H1 (cell line): Measurements from ENCODE around the gene TMCC1. TPM values are rescaled to one million over a fixed set of nuclear protein-coding genes. Genes with fewer than 3 reads are reported as not detected.

Source experiments
- CTCF ChIA-PET: fragments of 300-600 bp; sonication (Branson Sonifier 250); formaldehyde crosslinking; loops from one replicate; lab custom pipeline; 2021; ENCODE audit not compliant: partially characterized antibody; lab: Charles Lee
- POLR2A ChIA-PET: fragments of 300-600 bp; sonication (Branson Sonifier 250); formaldehyde crosslinking; loops from one replicate; lab custom pipeline; 2021; ENCODE audit warnings: inconsistent platforms; ENCODE audit not compliant: partially characterized antibody; lab: Charles Lee
- DNase-seq, 2 experiments: peaks; one replicate each; pipeline versions ENCODE4 v3.0.0 to v3.0.0-alpha.2; 2010 to 2022; ENCODE audit warnings: low spot score in 2 of 2, low read depth in 1 of 2, mixed read lengths in 1 of 2
- FAIRE-seq: peaks from 2 replicates; lab custom pipeline; 2011; peaks lifted over from hg19 to GRCh38; lab: Jason Lieb, UNC
- H2AFZ ChIP-seq: 2 replicates; pipeline ENCODE4 v1.8.1; 2012; ENCODE audit warnings: low read length, inconsistent platforms
- H2AK5ac ChIP-seq: 2 replicates; pipeline ENCODE4 v1.6.1; 2013; ENCODE audit warnings: low read depth, low read length
- H2BK120ac ChIP-seq: replicated peaks from 2 replicates; pipeline ENCODE3; 2013; ENCODE audit warnings: low read depth, low read length, inconsistent platforms
- H2BK12ac ChIP-seq: 2 replicates; pipeline ENCODE4 v1.6.1; 2013; ENCODE audit warnings: low read depth, low read length
- H2BK15ac ChIP-seq: 2 replicates; pipeline ENCODE4 v1.6.1; 2013; ENCODE audit warnings: low read length
- H2BK20ac ChIP-seq: 2 replicates; pipeline ENCODE4 v1.6.1; 2013; ENCODE audit warnings: low read length
- H2BK5ac ChIP-seq: 2 replicates; pipeline ENCODE4 v1.6.1; 2013; ENCODE audit warnings: low read depth, low read length
- H3K14ac ChIP-seq: 2 replicates; pipeline ENCODE4 v1.6.1; 2013; ENCODE audit warnings: inconsistent platforms; ENCODE audit not compliant: insufficient read length
- H3K18ac ChIP-seq: 2 replicates; pipeline ENCODE4 v1.6.1; 2013; ENCODE audit warnings: low read length; ENCODE audit errors: extremely low read depth
- H3K23ac ChIP-seq: 2 replicates; pipeline ENCODE4 v1.6.1; 2013; ENCODE audit warnings: inconsistent platforms; ENCODE audit not compliant: insufficient read length
- H3K23me2 ChIP-seq: 2 replicates; pipeline ENCODE4 v1.6.1; 2013; ENCODE audit warnings: low read depth, low read length
- H3K27ac ChIP-seq: 2 replicates; pipeline ENCODE4 v1.6.1; 2011; ENCODE audit warnings: low read depth, low read length, inconsistent platforms
- H3K27me3 ChIP-seq, 4 experiments: replicated peaks in 1 of 4; 1 replicate in 1 of 4; 2 replicates in 3 of 4; pipeline versions ENCODE4 v1.6.1 to v1.8.1; 2011 to 2013; ENCODE audit warnings: low read length in 3 of 4, mild to moderate bottlenecking in 3 of 4, inconsistent platforms in 2 of 4, mixed read lengths in 2 of 4, moderate library complexity in 1 of 4; ENCODE audit not compliant: control insufficient read depth in 3 of 4, insufficient read depth in 3 of 4; ENCODE audit errors: extremely low read depth in 1 of 4
- H3K36me3 ChIP-seq, 4 experiments: 2 replicates each; pipeline versions ENCODE4 v1.6.1 to v1.8.1; 2011 to 2013; ENCODE audit warnings: mild to moderate bottlenecking in 4 of 4, low read length in 3 of 4, moderate library complexity in 2 of 4, control low read depth in 1 of 4, inconsistent platforms in 1 of 4; ENCODE audit not compliant: insufficient read depth in 4 of 4, control insufficient read depth in 2 of 4
- H3K4ac ChIP-seq: replicated peaks from 2 replicates; pipeline ENCODE3; 2013; ENCODE audit warnings: low read length, low read depth, mixed read lengths, inconsistent platforms; ENCODE audit not compliant: insufficient read length
- H3K4me1 ChIP-seq, 4 experiments: replicated peaks in 1 of 4; 1 replicate in 1 of 4; 2 replicates in 3 of 4; pipeline versions ENCODE4 v1.6.1 to v1.8.1; 2011 to 2013; ENCODE audit warnings: low read length in 3 of 4, inconsistent platforms in 2 of 4, mixed read lengths in 1 of 4; ENCODE audit not compliant: insufficient read depth in 4 of 4, control insufficient read depth in 3 of 4
- H3K4me2 ChIP-seq, 2 experiments: 2 replicates each; pipeline versions ENCODE4 v1.6.1 to v1.8.1; 2011 to 2013; ENCODE audit warnings: low read depth in 2 of 2, low read length in 2 of 2, control low read depth in 1 of 2, inconsistent platforms in 1 of 2, mild to moderate bottlenecking in 1 of 2; ENCODE audit not compliant: insufficient read depth in 1 of 2
- H3K4me3 ChIP-seq, 4 experiments: fragments of 200-600, 300-600 bp in 1 of 4; sonication (generic), shearing (Covaris generic), sonication (Bioruptor Twin) in 1 of 4; 2 replicates each; pipeline versions ENCODE4 v1.5.1 to v1.8.1; 2011 to 2016; ENCODE audit warnings: low read length in 4 of 4, low read depth in 3 of 4, control low read depth in 2 of 4, inconsistent platforms in 2 of 4, mild to moderate bottlenecking in 2 of 4, mixed read lengths in 1 of 4, moderate library complexity in 1 of 4; ENCODE audit not compliant: insufficient read depth in 2 of 4; ENCODE audit errors: extremely low read depth in 1 of 4
- H3K56ac ChIP-seq: replicated peaks from 2 replicates; pipeline ENCODE3; 2013; ENCODE audit warnings: low read depth, mild to moderate bottlenecking, mixed read lengths, low read length, inconsistent platforms; ENCODE audit not compliant: insufficient read length
- H3K79me1 ChIP-seq: 2 replicates; pipeline ENCODE4 v1.6.1; 2013; ENCODE audit warnings: low read depth, low read length, control low read depth
- H3K79me2 ChIP-seq, 2 experiments: 2 replicates each; pipeline versions ENCODE4 v1.6.1 to v1.8.1; 2012 to 2013; ENCODE audit warnings: low read length in 2 of 2, mild to moderate bottlenecking in 2 of 2, inconsistent platforms in 1 of 2; ENCODE audit not compliant: insufficient read depth in 2 of 2, control insufficient read depth in 1 of 2
- H3K9ac ChIP-seq, 4 experiments: replicated peaks in 1 of 4; 1 replicate in 1 of 4; 2 replicates in 3 of 4; pipeline versions ENCODE4 v1.6.1 to v1.8.1; 2011 to 2013; ENCODE audit warnings: low read depth in 3 of 4, low read length in 3 of 4, control low read depth in 2 of 4, mild to moderate bottlenecking in 2 of 4, moderate library complexity in 2 of 4, inconsistent platforms in 1 of 4; ENCODE audit errors: extremely low read depth in 1 of 4
- H3K9me3 ChIP-seq, 2 experiments: 2 replicates each; pipeline versions ENCODE4 v1.6.1 to v1.8.1; 2012 to 2013; ENCODE audit warnings: mild to moderate bottlenecking in 2 of 2, moderate library complexity in 2 of 2, control low read depth in 1 of 2, inconsistent platforms in 1 of 2, low read depth in 1 of 2, low read length in 1 of 2, mixed read lengths in 1 of 2; ENCODE audit not compliant: insufficient read depth in 2 of 2
- H4K20me1 ChIP-seq, 2 experiments: replicated peaks in 1 of 2; 2 replicates each; pipeline versions ENCODE3 to v1.8.1; 2011 to 2013; ENCODE audit warnings: inconsistent platforms in 2 of 2, low read length in 2 of 2, mild to moderate bottlenecking in 1 of 2; ENCODE audit not compliant: insufficient read depth in 2 of 2, control insufficient read depth in 1 of 2
- H4K5ac ChIP-seq: 2 replicates; pipeline ENCODE4 v1.6.1; 2013; ENCODE audit warnings: low read length, low read depth, mixed read lengths, inconsistent platforms; ENCODE audit not compliant: insufficient read length
- H4K8ac ChIP-seq: 2 replicates; pipeline ENCODE4 v1.8.0; 2013; ENCODE audit warnings: mild to moderate bottlenecking, moderate library complexity, low read length, inconsistent platforms; ENCODE audit not compliant: insufficient read depth; ENCODE audit errors: extremely low read depth
- H4K91ac ChIP-seq: replicated peaks from 2 replicates; pipeline ENCODE3; 2013; ENCODE audit warnings: low read length, mixed read lengths, inconsistent platforms; ENCODE audit not compliant: insufficient read length
- CBX5 ChIP-seq: fragments of 300-800, 300-1000 bp; sonication (generic); IDR thresholded peaks from 2 replicates; pipeline ENCODE4 v1.7.1; 2016; ENCODE audit warnings: antibody characterized with exemption, low read length, low read depth
- CREB1 ChIP-seq: IDR thresholded peaks from 2 replicates; pipeline ENCODE4 v1.6.1; 2012; ENCODE audit warnings: inconsistent platforms
- EZH2 ChIP-seq: fragments of 200-600 bp; sonication (generic); IDR thresholded peaks from 2 replicates; pipeline ENCODE4 v1.7.1; 2012; ENCODE audit warnings: low read depth, mild to moderate bottlenecking, moderate library complexity, low read length, inconsistent platforms; ENCODE audit not compliant: severe bottlenecking
- HDAC6 ChIP-seq: IDR thresholded peaks from one replicate; pipeline ENCODE4 v1.7.1; 2012; ENCODE audit warnings: low read depth, mild to moderate bottlenecking, inconsistent platforms, low read length, moderate library complexity
- NANOG ChIP-seq: IDR thresholded peaks from 2 replicates; pipeline ENCODE4 v1.6.1; 2011; ENCODE audit warnings: low read length, low read depth, mild to moderate bottlenecking, inconsistent platforms; ENCODE audit not compliant: insufficient read depth, poor library complexity, severe bottlenecking
- NRF1 ChIP-seq: IDR thresholded peaks from 2 replicates; pipeline ENCODE4 v1.6.1; 2011; ENCODE audit warnings: mild to moderate bottlenecking, low read depth, low read length, improper control_type of control experiment
- RAD21 ChIP-seq, 2 experiments: IDR thresholded peaks in 1 of 2; conservative IDR thresholded peaks in 1 of 2; 2 replicates each; pipeline ENCODE4 v1.6.1; 2011; ENCODE audit warnings: low read depth in 2 of 2, low read length in 2 of 2, improper control_type of control experiment in 1 of 2, inconsistent platforms in 1 of 2, mild to moderate bottlenecking in 1 of 2, moderate library complexity in 1 of 2
- RXRA ChIP-seq: IDR thresholded peaks from 2 replicates; pipeline ENCODE4 v1.6.1; 2011; ENCODE audit warnings: low read depth, mild to moderate bottlenecking, low read length, moderate library complexity; ENCODE audit not compliant: insufficient read depth
- SAP30 ChIP-seq: fragments of 300-600 bp; sonication (generic); IDR thresholded peaks from 2 replicates; pipeline ENCODE4 v1.7.1; 2012; ENCODE audit warnings: low read length, moderate library complexity, mild to moderate bottlenecking, inconsistent platforms; ENCODE audit not compliant: insufficient read depth, insufficient replicate concordance
- SIX5 ChIP-seq: IDR thresholded peaks from 2 replicates; pipeline ENCODE4 v1.6.1; 2011; ENCODE audit warnings: mild to moderate bottlenecking, low read depth, low read length
- SP1 ChIP-seq: IDR thresholded peaks from 2 replicates; pipeline ENCODE4 v1.6.1; 2011; ENCODE audit warnings: low read depth, low read length
- WGBS, 2 experiments: shearing (Covaris generic) in 1 of 2; methylation state at CpG; one replicate each; pipeline versions ENCODE4 v1.1.6 to v1.1.7; 2013 to 2015; ENCODE audit warnings: low lambda C conversion rate in 2 of 2, mixed read lengths in 2 of 2, inconsistent platforms in 1 of 2, low coverage in 1 of 2, missing lambda C conversion rate in 1 of 2; ENCODE audit not compliant: insufficient replicate concordance in 2 of 2, insufficient coverage in 1 of 2, insufficient read length in 1 of 2; ENCODE audit errors: extremely low coverage in 1 of 2, missing lambda C conversion rate in 1 of 2; 5-methylcytosine and 5-hydroxymethylcytosine counted together
- polyA plus RNA-seq, 7 experiments: library from polyadenylated mRNA; depleted of rRNA in 3 of 7; stranded (reverse) in 5 of 7; unstranded in 2 of 7; fragments of >200 nt in 5 of 7; fragments of 200-250 nt in 2 of 7; gene quantifications; 1 replicate in 5 of 7; 2 replicates in 1 of 7; 4 replicates in 1 of 7; pipeline versions ENCODE4 v1.2.1 to v1.2.3, GENCODE V29; 2011 to 2013; ENCODE audit warnings: missing spikeins in 2 of 7, mixed read lengths in 2 of 7
- total RNA-seq: library from RNA; stranded (reverse); fragmentation: NEBNext Ultra II Directional; extraction: Animal tissue kit (Norgen Biotek cat#: 25700); gene quantifications from 2 replicates; pipeline ENCODE4 v1.2.1, GENCODE V29; 2021
- TF ChIP-seq, protein P1 (sequence below): IDR thresholded peaks from 2 replicates; pipeline ENCODE4 v1.6.1; 2012; ENCODE audit warnings: low read length, inconsistent platforms

Gene TMCC1
- total and polyA plus RNA-seq, 2 of the 8 experiments (the other 6 are each of a cell fraction or from before 2014, with no cell fraction given): 10.4 to 27.1 TPM

DNA sequence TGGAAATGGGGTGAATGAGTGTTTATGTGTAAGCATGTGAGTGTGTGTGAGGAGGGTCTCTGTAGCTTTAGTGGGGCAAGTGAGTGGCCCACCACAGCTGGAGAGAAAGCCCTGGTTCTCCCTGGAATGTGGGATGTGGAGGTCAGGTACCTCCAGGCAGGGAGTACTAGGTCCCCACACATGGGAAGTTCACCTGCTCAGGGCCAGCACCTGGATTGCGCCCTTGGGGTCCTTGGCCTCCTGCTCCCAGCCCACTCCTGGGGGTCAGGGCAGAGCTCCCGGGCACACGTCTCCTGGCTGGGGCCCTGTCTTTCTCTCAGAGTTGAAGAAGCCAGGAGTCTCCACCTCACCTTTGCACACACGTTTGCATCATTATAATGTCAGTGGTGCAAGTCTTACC is 40.0 kb upstream of the TMCC1 start:
- peaks cover 0 to 3% (median 0%) of the 10 kb centered on the region in 4 experiments; a peak in 2 of 7 replicates for H3K4me1 ChIP-seq
- H2BK20ac ChIP-seq: no peak overlapping the region
- 96% methylated on average over 4 of the region's 4 CpGs; no CpG with 5 or more reads in 1 of the 2 experiments for WGBS, 2 experiments
- H3K27me3 ChIP-seq: 0 out of 7 replicates have a peak, but pooled peaks cover 0 to 5% (median under 1%) of the 10 kb centered on the region in 4 experiments
- FAIRE-seq (no peak), DNase-seq (no peak)
- H3K79me2 ChIP-seq: no peaks in the 10 kb centered on the region
- no peak overlapping the region for H2BK120ac ChIP-seq
- no peak overlapping the region for H3K23ac ChIP-seq
- H3K14ac ChIP-seq: no peak overlapping the region
- CTCF ChIA-PET: interaction anchor here (0.8 to 2.7 kb wide), 21 partner anchors 9 to 441 kb away, joined by 3 to 18 read pairs (median 5); no protein-coding TSS in a partner anchor
- H4K8ac ChIP-seq: no peak overlapping the region
- no peak overlapping the region for H2BK5ac ChIP-seq
- H3K4ac ChIP-seq: no peak overlapping the region
- no peaks in the 10 kb centered on the region for H3K23me2 ChIP-seq
- peaks cover 0 to 6% of the 10 kb centered on the region in 2 experiments; a peak in 1 of 4 replicates for H3K9me3 ChIP-seq
- H2BK15ac ChIP-seq: no peak overlapping the region
- no peaks in the 10 kb centered on the region for H3K36me3 ChIP-seq
- no peak overlapping the region for H3K56ac ChIP-seq
- no peak overlapping the region for H3K27ac ChIP-seq
- H4K20me1 ChIP-seq: no peaks in the 10 kb centered on the region
- no peak overlapping the region for H4K91ac ChIP-seq
- no peak overlapping the region for H2BK12ac ChIP-seq
- no peak overlapping the region for H3K4me2 ChIP-seq
- H2AFZ ChIP-seq: no peak overlapping the region
- no peak overlapping the region for H3K4me3 ChIP-seq
- no peak overlapping the region for H4K5ac ChIP-seq
- H2AK5ac ChIP-seq: no peak overlapping the region
- POLR2A ChIA-PET: no interaction called here
- no peaks in the 10 kb centered on the region for H3K79me1 ChIP-seq
- H3K18ac ChIP-seq: no peak overlapping the region
- no peak overlapping the region for H3K9ac ChIP-seq
- TF ChIP-seq NRF1 (no peak), RXRA (no peak), SP1 (no peak), SIX5 (no peak), RAD21 (IDR thresholded peaks at IDR 0.05 in 1 of 2, conservative IDR thresholded peaks at IDR 0.05 in 1 of 2; ENCODE audit: low read depth in 2 of 2, low read length in 2 of 2) (no peak), HDAC6 (no peak), SAP30 (no peak), CREB1 (no peak), NANOG (no peak), CBX5 (no peak), EZH2 (no peak)
- TF ChIP-seq, protein P1, sequence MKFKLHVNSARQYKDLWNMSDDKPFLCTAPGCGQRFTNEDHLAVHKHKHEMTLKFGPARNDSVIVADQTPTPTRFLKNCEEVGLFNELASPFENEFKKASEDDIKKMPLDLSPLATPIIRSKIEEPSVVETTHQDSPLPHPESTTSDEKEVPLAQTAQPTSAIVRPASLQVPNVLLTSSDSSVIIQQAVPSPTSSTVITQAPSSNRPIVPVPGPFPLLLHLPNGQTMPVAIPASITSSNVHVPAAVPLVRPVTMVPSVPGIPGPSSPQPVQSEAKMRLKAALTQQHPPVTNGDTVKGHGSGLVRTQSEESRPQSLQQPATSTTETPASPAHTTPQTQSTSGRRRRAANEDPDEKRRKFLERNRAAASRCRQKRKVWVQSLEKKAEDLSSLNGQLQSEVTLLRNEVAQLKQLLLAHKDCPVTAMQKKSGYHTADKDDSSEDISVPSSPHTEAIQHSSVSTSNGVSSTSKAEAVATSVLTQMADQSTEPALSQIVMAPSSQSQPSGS: no peak
